HG03095 (cell line): ENCODE measurements around the gene AGAP1.

Experiments used
- ATAC-seq: cut with Tn5 transposase; IDR thresholded peaks from one replicate; pipeline ENCODE4 v1.9.1; 2021; ENCODE audit warnings: moderate library complexity; ENCODE audit not compliant: unreplicated experiment

AGAP1 gene

DNA sequence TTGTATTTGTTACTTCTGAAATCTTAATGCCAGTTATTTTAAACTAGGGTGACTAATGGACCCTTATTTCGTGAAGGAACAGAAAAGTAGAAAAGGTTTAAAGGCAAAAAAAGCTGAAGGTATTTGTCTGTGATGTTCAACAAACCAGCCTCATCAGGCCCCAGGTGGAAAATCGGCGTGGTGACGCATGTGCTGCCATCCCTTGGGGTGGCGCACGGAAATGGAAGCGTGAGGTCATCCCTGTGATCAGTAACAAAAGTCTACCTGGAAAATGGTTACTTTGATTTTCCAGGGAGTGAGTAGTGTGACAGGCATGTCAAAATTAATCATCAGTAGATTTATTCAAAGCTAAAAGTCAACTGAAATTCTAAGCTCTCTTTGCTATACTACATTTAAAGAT, 361.2 kb downstream of the AGAP1 start:
- ATAC-seq, result no peak

DNA sequence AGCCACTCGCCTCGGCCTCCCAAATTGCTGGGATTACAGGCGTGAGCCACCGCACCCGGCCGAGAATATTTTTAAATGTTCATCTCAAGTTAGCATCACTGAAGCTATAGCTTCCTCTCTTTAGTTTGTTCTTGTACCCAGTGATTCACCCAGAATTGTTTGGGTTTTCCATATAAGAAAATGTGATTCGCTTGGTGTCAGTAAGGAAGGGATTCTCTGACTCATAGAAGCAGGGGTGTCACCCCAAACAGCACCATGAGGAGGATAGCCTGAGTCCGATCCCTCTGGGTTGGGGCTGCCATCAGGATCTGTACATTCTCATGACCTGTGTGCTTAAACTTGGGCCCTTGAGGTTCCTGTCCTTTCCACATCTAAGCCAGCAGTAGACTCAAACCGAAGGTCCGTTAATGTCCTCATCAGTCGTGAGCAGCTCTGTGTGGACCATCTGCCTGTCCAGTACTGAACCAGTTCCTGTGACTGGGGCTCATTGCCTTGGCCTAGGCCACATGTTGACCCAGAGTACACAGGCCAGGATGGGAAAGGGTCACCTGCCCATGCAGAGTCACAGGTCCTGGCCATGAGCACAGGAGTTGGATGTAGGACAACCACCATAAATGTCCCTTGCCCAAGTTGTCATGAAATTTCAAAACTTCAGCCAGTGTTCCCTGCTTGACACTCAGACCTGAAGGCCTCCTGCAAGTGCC, 362.5 kb downstream of the AGAP1 start:
- ATAC-seq, result no peak

DNA sequence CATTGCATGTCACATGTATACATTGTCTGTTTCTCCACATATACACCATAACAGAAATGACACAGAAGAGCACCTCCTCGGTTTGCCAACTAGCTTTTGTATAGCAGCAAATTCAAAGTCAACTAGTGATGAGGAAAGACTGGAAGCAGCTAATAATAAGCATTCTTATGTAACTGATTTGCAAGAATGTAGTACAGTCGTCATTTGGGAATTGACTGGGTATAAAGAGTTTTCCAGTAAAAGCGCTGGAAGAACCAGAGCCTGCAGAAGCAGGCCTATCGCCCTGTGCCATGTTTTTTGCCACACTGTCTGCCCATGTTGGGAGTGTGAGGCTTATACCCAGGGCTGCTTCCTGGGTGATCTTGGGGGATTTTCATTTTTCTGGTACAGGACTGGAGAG, 363.8 kb downstream of the AGAP1 start:
- no peak for ATAC-seq

DNA sequence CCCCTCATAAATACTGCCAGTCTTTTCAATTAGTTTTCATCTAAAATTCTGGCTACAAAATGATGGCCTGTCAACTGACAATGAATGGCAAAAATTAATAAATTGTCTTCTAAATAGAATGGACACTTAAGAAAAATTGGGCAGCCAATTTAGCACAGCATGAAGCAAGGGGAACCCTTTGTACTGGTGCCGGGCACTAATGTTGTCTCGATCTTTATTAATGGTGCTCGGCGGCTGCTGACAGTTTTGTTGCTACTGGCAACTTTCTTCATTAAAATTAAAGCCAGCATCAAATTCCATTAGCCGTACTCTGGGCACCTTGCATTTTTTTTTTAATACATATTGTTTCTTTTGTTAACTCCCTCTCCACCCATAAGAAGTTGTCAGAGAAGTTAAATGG, 365.0 kb downstream of the AGAP1 start:
- ATAC-seq, result no peak

DNA sequence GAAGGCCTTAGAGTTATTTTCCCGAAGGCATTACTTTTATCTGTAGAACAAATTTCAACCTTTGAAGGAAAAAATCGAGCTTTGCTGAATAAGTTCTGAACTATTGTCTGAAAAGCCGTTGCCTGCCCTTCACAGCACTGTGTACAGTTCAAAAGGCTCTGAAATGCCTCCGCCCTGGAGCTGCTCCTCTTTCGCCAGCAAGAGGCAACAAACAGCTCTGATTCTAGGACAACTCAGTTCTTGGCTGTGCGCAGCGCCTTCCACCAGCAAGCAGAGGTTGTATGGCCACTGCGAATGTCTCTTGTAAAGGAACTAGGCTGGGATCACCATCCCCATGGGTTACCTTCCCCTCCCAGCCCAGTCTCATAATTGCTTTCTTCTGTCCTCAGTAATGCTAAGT, 365.8 kb downstream of the AGAP1 start:
- ATAC-seq, result no peak

DNA sequence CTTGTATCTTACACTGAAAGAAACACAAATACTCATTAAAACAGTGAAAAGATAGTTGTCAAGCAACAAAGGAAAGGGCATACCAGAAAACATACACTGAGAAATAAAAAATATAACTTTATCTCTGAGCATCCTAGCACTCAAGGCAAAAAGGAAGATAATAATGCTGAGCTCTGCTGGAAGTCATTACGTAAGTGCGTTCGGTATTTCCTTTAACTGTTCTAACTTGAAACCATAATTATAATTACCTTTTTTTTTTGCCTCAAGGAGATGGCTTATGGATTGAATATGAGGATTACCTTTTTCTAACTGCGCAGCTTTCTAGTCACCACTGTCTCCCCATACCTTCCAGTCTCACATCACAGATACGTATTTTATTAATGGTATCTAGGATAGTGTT, 366.3 kb downstream of the AGAP1 start:
- ATAC-seq, result no peak

DNA sequence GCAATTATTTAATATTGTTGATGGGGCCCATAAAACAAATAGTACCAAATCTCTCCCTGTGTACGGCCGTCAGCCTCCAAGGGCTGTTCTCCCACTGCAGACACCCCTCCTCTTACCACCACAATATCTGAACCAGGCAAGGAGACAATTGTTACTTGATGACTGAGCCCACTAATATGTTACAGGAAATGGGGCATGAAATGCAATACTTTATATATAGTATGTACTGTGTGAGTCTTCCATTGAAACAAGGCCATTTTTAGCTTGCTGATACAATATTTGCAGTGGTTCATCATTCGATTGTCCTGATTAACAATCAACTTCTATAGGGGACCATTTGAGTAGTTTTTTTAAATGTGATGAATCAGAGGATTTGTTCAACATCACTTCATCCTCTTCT, 367.0 kb downstream of the AGAP1 start:
- ATAC-seq, result no peak

DNA sequence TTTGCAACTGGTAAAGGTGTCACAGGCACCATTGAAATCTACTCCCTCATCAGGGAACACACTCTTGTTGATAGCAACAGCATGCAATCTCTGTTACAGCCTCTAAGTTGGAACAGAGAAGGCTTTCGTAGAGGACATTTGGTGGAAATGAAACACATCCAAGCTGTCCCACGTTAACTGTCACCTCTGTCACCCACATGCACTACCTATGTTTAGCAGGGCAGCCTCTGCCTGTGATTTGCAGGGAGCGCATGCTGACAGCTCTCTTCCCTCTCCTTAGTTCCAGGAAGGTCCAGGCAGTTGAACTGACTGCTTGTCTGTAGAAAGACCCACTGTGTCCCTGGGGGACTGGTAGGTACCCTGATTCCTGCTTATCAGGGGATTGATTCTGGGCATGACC, 367.5 kb downstream of the AGAP1 start:
- ATAC-seq, result no peak

DNA sequence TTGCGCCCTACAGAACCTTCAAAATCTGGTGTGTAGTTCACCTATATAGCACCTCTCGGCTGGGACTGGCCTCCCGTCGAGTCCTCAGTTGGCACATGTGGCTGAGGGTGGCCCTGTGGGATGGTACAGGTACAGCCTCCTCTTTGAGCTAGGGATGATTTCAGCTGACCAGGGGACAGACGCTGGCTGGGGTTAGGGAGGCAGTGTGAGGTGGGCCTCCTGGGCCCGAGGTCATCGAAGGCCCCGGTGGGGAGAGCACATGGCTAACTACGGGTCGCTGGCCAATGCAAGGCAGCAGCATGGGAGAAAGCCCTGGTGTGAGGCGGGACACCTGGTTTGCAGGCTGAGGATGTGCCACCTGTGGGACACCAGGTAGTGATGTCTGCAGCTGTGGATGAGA, 369.6 kb downstream of the AGAP1 start:
- no peak for ATAC-seq

DNA sequence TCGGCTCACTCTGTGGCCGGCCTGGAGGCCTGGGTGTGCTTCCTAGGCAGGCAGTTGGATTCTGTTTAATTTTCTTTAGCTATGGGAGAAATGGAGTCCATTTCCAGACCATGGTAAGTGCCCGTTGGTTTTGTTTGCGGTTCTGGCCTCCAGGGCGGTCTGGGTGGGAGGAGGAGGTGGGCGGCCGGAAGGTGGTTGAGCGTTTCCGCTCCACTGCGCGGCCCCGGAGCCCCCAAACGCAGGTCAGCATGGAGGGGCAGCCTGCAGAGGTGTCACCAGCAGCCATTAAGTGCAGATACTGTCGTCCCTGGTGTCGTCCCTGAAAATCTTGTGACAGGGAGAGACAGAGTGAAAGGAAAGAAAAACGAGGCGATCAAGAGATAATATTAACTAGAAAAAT, 370.5 kb downstream of the AGAP1 start:
- ATAC-seq, result no peak

DNA sequence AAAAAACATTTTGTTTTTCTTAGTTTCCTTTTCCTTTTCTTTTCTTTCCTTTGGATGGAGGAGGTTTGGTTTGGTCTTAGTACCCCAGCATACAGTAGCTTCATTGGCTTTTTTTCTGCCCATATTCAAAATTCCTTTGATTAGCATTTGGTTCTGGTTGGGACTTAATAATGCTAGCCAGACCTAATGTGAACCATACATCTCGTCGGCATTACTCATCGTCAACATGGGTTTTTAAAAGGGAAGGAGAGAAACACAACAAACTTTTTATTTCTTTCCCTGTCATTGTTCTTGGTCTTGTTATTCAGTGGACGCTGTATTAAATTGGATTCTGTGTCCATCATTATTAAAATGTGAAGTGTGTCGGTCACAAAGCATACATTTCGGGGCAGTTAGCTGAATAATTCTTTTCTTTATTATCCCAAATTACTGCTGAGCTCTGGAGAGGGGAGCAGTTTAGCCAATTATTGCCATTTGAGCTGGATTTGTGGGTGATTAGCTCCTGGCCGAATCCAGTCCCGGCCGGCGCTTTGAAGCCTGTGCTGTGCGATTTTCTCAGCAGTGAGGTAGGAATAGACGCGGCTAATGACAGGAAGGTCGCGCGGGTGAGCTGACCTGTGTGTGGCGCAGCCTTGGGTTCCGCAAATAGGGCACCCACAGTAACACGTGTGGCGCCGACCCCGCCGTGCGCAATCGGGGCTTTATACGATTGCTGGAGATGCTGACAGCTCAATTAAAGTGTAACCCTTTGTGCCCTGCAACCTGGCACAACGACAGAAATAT, 371.1 kb downstream of the AGAP1 start:
- no peak for ATAC-seq

DNA sequence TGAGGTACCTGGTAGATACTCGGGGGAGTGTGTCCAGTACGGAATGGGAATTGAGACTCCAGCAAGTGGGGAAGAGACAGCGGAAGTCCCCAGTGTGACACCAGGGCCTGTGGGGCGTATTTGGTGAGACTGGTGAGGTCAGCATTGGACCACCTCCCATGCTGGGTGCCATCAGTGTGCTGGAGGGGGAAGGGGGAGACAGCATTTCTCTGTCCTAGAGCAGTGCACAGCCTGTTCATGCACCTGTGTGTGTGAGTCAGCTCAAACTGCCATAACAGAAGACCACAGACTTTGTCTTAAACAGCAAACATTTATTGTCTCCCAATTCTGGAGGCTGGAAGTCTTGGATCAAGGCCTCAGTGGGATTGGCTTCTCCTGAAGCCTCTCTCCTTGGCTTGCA, 372.5 kb downstream of the AGAP1 start:
- no peak for ATAC-seq

DNA sequence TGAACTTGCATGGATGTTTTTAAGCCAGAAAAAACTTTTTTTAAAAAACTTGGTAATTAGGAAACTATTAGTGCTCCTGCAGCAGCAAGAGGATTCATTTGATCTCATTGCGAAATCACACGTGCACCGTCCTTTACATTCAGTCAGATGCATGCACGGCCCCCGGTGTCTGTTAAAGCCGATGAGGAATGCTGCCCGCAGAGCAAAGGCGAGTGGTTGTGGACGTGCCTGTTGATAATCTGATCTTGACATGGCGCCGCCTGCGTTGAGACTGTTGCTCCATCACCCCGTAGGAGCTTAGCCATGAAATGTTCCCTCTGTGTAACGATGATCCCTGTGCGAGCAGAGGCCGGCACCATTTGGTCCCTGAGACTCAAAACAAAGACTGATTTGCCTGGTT, 374.4 kb downstream of the AGAP1 start:
- ATAC-seq, result no peak

DNA sequence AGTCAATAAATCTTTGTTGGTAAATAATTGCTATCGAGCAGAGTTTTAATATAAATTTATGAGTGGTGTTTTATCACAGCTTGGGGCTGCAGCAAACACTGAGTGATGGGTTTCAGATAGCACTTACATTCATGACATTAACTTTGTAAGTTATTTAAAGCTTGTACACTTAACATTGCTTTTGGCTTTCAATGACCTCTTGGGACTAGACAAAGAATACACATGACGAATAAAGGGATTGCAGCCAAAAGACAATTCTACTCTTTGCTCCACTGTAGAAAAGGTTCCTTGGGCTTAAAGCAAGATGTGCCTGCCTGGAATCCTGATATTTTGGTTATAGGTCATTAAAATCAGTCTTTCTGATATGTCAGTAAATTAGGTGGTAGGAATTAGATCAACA, 374.8 kb downstream of the AGAP1 start:
- no peak for ATAC-seq

DNA sequence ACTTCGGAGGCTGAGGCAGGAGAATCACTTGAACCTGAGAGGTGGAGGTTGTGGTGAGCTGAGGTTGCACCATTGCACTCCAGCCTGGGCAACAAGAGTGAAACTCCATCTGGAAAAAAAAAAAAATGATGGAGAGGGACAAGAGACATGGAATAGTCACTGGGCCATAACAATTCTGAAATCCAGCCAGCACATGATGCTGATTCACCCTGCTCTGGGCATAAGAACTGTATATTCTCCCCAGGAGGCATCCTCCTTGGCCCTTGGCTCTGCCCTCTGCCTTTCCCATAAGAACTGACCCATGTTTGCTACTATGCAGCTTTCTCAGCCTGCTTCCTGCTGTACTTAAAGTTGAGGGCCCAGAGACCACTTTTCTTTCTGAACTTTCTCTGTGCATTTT, 376.7 kb downstream of the AGAP1 start:
- ATAC-seq, result no peak

DNA sequence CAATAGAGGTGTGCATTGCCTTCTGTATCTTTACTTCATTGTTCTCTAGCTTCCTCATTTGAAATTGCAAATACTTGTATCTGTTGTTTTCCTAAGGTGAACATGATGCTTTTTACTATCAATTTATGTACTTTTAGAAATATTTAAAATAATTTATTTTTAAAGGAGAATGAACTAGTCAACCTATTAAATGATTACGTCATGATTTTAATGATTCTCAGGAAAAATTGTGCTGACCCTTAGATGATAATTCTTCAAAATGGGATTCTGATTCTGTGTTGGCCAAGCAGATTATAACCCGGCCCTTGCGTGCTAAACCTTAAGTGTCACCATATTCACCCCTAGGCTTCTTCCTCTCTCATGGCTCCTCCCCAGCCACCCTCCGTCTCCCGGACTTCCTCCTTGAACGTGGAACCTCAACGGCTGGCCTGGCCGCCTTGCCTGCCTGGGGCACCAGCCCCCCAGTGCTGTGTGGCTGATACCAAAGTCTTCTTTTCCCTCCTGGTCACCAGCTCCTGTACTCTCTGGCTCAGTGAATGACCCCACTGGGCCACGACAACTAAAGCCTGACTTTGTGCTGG, 382.3 kb downstream of the AGAP1 start:
- no peak for ATAC-seq

DNA sequence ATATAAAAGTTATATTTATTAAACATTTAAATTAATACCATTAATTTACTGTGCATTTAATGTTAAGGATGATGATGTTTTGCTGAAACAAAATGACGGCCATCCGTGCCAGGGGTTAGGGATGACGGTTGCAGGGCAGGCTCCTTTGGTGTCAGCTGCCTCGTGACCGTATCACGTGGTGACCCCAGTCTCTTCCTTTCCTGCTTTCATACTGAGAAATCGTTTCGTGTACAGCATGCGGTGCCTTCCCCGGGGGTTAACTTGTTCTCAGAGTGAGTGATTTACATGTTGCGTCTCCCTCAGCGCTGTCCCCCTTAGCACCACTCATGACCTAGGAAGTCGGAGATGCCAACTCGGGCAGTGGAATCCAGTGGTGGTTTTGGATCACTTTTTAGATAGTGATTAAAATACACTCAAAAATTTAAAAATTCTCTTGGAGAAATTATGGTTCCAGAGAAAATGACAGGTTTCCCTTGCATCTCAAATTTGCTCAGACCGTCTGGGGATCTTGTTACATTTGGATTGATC, 383.5 kb downstream of the AGAP1 start:
- no peak for ATAC-seq

DNA sequence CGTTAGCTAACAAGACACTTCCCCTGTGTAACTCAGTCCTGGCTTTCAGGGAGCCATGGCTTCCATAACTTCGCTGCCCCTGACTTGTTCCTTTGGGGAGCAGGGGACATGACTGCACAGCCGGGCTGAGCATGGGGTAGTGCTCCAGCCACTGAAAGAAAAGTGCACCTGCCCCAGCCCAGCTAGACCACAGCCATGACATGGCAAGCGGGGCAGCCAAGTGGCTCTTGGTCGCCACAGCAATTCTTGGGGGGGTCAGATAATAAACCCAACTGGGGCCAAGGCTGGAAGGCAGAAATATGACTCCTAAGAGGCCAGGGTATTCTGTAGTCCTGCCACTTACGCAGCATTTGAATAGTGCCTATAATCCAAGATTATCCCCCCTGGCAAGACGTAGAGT, 385.3 kb downstream of the AGAP1 start:
- no peak for ATAC-seq

DNA sequence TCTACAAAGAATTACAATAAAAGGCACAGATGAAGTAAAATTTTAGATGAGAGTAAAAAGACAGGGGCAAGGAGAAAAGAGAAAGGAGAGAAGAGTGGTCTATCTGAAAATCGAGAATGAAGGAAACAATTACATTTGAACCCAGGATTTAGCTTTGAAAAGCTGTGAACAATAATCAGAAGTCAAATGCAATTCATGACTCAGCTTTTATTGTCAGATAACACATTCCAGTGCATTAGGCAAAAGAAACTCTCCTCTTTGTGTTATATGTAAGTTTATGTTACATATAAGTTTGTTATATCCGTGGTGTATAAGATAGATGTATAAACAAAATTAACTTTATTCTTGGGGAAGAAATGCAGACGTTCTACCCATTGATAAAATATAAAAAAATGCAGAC, 389.8 kb downstream of the AGAP1 start:
- ATAC-seq, result no peak

DNA sequence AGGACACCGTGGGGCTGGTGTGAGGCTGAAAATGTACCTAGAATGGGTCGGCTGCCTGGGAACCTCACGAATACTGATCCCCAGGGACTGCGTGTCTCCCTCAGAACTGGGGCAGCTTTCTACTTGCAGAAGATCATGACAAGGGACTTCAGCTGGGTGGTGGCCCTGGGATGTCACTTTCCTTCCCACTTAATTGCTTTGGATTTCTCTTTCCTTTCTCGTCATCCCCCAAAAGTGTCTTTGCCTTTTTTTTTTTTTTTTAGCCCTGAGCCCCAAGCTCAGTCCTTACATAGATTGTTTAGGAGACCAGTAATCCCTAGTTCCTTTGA, 395.4 kb downstream of the AGAP1 start:
- ATAC-seq, result no peak

DNA sequence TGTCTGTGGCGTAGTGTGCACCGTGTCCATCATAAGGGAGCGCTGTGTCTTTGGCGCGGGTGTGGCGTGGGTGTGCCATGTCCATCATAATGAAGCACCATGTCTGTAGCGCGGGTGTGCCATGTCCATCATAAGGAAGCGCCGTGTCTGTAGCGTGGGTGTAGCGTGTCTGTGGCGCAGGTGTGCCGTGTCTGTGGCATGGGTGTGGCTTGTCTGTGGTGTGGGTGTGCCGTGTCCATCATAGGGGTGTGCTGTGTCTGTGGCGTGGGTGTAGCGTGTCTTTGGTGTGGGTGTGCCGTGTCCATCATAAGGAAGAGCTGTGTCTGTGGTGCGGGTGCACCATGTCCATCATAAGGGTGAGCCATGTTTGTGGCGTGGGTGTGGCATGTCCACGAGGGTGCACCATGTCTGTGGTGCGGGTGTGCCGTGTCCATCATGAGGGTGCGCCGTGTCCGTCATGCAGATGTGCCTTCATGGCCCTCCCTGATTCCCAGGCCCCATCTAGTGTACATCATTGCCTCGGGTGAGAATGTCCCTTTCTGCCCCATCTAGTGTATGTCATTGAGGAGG, 399.4 kb downstream of the AGAP1 start:
- ATAC-seq, result no peak

DNA sequence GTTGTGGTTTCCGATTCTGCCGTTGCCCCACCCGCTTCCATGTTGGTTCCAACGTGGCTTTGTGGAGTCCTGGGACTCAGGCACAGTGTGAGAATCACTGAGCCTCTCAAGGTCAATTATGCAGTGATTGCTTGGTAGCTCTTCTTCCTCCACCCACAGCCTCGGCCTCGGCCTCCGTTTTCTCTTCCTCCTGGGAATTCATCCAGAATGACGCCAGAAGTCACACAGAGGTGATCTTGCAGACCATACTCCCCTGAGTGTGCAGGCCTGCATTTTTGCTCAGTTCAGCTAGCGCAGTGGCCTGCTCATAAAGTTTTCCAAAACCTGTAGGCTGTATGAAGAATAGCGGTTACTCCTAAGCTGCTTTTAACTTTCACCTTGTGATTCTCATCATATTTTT, 401.0 kb downstream of the AGAP1 start:
- ATAC-seq, result no peak
